Measurements from ENCODE around the gene RCN2. TPM values are rescaled to one million over a fixed set of nuclear protein-coding genes. Genes with fewer than 3 reads are reported as not detected.
A peak's percentile ranks its signal among the peaks of the same experiment; 100 is the strongest.

The RCN2 gene
- total and polyA plus RNA-seq, 2 experiments from 2014 or later: 68.4 to 150 TPM

- TF ChIP-seq, protein P1, sequence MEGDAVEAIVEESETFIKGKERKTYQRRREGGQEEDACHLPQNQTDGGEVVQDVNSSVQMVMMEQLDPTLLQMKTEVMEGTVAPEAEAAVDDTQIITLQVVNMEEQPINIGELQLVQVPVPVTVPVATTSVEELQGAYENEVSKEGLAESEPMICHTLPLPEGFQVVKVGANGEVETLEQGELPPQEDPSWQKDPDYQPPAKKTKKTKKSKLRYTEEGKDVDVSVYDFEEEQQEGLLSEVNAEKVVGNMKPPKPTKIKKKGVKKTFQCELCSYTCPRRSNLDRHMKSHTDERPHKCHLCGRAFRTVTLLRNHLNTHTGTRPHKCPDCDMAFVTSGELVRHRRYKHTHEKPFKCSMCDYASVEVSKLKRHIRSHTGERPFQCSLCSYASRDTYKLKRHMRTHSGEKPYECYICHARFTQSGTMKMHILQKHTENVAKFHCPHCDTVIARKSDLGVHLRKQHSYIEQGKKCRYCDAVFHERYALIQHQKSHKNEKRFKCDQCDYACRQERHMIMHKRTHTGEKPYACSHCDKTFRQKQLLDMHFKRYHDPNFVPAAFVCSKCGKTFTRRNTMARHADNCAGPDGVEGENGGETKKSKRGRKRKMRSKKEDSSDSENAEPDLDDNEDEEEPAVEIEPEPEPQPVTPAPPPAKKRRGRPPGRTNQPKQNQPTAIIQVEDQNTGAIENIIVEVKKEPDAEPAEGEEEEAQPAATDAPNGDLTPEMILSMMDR (IDR thresholded peaks at IDR 0.05; ENCODE audit: low read depth, low read length): no peak
- Histone ChIP-seq H3K9me3 (ENCODE audit: low read depth) (no peaks in the 10 kb centered on the region), H3K27me3 (no peaks in the 10 kb centered on the region), H3K4me1 (ENCODE audit: low read depth) (peaks cover 18% of the 10 kb centered on the region), H3K27ac (no peak overlapping the region), H3K36me3 (no peaks in the 10 kb centered on the region), H3K4me3 (no peak overlapping the region)
- no peak for DNase-seq (ENCODE audit: low read depth in 1 of 2, low spot score in 1 of 2)
Observed at GRCh38 chr15:76901965-76902364, 29.6 kb upstream of the RCN2 start.

GRCh38 chr15:76903251-76903681, 28.3 kb upstream of the RCN2 start:
- Histone ChIP-seq H3K9me3 (ENCODE audit: low read depth) (no peaks in the 10 kb centered on the region), H3K27me3 (no peaks in the 10 kb centered on the region), H3K4me3 (no peak overlapping the region), H3K27ac (no peak overlapping the region), H3K4me1 (ENCODE audit: low read depth) (peaks cover 18% of the 10 kb centered on the region), H3K36me3 (no peaks in the 10 kb centered on the region)
- DNase-seq (ENCODE audit: low read depth in 1 of 2, low spot score in 1 of 2): peak; percentile 4 to 46
- TF ChIP-seq, protein P1 (IDR thresholded peaks at IDR 0.05; ENCODE audit: low read depth, low read length): peak; percentile 29

DNA sequence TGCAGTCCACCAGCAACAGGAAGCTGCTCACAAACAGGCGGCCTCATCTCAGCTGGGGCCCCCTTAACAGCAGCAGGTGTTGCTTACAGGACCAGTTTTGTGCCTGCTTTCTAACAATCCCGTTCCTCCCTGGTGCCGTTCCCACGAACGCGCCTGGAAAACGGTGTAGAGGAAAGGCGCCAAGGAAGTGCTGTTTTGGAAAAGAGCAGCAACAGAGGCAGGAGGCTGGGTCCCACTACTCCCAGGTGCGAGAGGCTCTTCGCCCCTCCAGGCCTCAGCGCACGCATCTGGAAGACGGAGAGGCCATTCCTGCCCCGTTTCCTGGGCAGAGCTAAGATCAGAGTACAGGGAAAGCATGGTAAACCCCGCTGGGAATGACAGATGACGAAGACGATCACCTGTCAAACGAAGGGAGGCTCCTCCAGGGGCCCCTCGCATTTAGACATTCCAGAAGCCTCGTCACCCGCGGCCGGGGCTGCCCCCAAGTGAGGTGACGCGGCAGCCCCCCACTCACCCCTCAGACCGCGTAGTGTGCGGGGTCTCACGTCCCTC, 27.0 kb upstream of the RCN2 start:
- DNase-seq (ENCODE audit: low read depth in 1 of 2, low spot score in 1 of 2): peak; percentile 24 to 45
- Histone ChIP-seq H3K27ac (peak overlapping the region; percentile 91), H3K9me3 (ENCODE audit: low read depth) (no peaks in the 10 kb centered on the region), H3K4me3 (peak overlapping the region; percentile 78), H3K4me1 (ENCODE audit: low read depth) (peaks cover 18% of the 10 kb centered on the region), H3K36me3 (no peaks in the 10 kb centered on the region), H3K27me3 (no peaks in the 10 kb centered on the region)
- TF ChIP-seq, protein P1 (IDR thresholded peaks at IDR 0.05; ENCODE audit: low read depth, low read length): no peak

GRCh38 chr15:76905013-76905839, 26.3 kb upstream of the RCN2 start, which contains the start of gene SCAPER:
SCAPER (minus strand) TSS chr15:76905340; CDS start chr15:76883817, 21,523 bp downstream.
- Histone ChIP-seq H3K9me3 (ENCODE audit: low read depth) (no peaks in the 10 kb centered on the region), H3K4me1 (ENCODE audit: low read depth) (peaks cover 18% of the 10 kb centered on the region), H3K27me3 (no peaks in the 10 kb centered on the region), H3K4me3 (peak within 1 kb of the TSS; percentile 78), H3K27ac (peak within 1 kb of the TSS; percentile 91), H3K36me3 (no peaks in the 10 kb centered on the region)
- peak; percentile 90 to 95 for DNase-seq (ENCODE audit: low read depth in 1 of 2, low spot score in 1 of 2)
- TF ChIP-seq, protein P1 (IDR thresholded peaks at IDR 0.05; ENCODE audit: low read depth, low read length): no peak

DNA sequence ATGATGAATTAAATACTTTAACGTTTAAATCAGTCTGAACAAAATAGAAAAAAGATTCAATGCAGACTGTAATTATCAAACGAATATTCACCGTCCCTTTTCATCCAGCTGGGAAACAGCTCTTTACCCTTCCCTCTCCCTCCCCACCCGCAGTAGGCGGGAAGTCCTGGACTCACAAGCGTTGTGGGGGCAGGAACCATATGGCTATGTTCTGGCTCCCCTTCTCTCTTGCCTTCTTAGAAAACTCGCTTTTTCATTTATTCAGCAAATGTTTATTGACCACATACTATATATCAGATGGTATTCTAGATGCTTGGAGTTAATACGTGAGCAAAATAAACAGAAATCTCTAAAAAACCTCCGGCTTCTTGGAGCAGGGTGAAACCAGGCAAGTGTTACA, 25.7 kb upstream of the RCN2 start:
- no peak overlapping the region for H3K4me3 ChIP-seq
- peak; percentile 7 to 13 for DNase-seq (ENCODE audit: low read depth in 1 of 2, low spot score in 1 of 2)
- no peaks in the 10 kb centered on the region for H3K27me3 ChIP-seq
- H3K9me3 ChIP-seq (ENCODE audit: low read depth): no peaks in the 10 kb centered on the region
- H3K4me1 ChIP-seq (ENCODE audit: low read depth): peaks cover 18% of the 10 kb centered on the region
- H3K36me3 ChIP-seq: no peaks in the 10 kb centered on the region
- TF ChIP-seq, protein P1 (IDR thresholded peaks at IDR 0.05; ENCODE audit: low read depth, low read length): no peak
- peak overlapping the region; percentile 91 for H3K27ac ChIP-seq
